OCI-LY3 (cell line): ENCODE measurements around the gene HMGCLL1.

Source experiments
- CTCF ChIP-seq: fragments of 200-600, 300-600 bp; sonication (generic); IDR thresholded peaks from 2 replicates; pipeline ENCODE4 v1.5.1; 2014; ENCODE audit warnings: antibody characterized with exemption, low read length, low read depth
- EZH2phosphoT487 ChIP-seq: fragments of 200-600 bp; shearing (Covaris generic); IDR thresholded peaks from 2 replicates; pipeline ENCODE4 v1.6.1; 2018; ENCODE audit warnings: antibody characterized with exemption, mixed run types, low read depth

GRCh38 chr6:55492259-55492658 lies 86.7 kb downstream of the HMGCLL1 start:
- no peak for TF ChIP-seq CTCF
- TF ChIP-seq EZH2phosphoT487 = no peak
